Activated CD8-positive, alpha-beta memory T cell treated with anti-CD3 and anti-CD28 coated beads for 4 hours (primary cell): ENCODE measurements around the gene ZKSCAN3.
"Not testable (repeated sequence)": the region's sequence is repeated elsewhere in the genome, so short reads cannot be mapped to it uniquely, and the experiment has no call there.

Source experiments
- DNase-seq, 2 donors: peaks; one replicate each; pipeline ENCODE4 v3.0.0-alpha.2; 2020; ENCODE audit warnings: low read depth in 2 of 2

The ZKSCAN3 gene

DNA sequence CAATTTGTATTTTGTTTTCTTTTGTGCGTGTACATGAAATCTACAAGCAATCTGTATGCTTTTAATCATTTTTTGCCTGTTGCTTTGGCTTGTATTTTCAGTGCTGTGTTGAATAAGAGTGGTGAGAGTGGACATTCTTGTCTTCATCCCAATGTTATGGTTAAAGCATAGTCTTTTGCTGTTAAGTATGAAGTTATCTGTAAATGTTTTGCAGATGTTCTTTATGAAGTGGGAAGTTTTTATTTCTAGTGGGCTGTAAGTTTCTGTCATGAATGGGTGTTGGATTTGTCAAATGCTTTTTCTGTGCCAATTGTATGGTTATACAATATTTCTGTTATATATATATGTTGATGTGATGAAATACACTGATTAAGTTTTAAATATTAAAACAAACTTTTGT lies 24.2 kb downstream of the ZKSCAN3 start:
- no peak for DNase-seq

DNA sequence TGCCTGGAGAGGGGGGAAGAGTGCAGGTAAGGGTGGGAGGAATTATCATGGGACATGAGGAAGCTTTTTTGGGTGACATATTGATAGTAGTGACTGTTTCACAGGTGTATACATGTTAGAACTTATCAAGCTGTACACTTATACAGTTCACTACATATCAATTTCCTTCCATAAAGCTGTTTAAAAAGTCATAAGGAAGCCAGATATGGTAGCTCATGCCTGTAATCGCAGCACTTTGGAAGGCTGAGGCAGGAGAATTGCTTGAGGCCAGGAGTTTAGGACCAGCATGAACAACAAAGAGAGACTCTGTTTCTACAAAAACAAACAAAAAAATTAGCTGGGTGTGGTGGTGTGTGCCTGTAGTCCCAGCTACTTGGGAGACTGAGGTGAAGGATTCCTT lies 28.1 kb downstream of the ZKSCAN3 start:
- DNase-seq: no peak

DNA sequence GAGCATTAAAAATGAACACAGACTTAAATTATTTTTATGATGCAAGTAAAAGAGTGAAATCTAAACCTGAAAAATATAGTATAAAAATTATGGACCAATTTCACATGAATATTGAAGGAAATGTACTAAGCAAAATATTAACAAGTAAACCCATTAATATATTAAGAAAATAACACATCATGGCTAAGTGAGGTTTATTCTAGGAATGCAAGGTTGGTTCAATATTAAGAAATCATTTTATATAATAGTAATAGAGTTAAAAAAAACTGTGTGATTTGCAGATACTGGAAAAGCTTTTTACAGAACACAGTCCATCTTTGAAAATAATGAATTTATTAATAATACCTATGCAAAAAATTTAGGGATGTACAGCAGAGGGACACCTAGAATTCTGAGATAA lies 28.9 kb downstream of the ZKSCAN3 start:
- no peak for DNase-seq

DNA sequence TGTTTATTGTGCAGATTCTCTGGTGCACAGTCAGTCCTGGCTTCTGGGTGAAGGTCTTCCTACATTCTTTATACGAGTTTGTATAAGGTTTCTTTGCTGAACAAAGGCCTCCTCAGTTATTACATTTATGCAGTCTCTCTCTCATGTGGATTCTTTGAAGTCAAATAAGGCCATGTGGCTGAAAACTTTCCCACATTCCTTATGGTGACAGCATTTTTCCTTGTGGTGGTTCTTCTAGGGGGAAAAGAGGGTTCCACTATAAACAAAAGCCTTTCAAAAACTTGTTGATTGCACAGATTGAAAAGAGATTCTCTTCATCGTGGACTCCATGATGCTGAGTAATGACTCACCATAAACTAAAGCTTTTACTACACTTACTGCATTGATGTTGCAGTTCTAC lies 30.6 kb downstream of the ZKSCAN3 start:
- no peak for DNase-seq

DNA sequence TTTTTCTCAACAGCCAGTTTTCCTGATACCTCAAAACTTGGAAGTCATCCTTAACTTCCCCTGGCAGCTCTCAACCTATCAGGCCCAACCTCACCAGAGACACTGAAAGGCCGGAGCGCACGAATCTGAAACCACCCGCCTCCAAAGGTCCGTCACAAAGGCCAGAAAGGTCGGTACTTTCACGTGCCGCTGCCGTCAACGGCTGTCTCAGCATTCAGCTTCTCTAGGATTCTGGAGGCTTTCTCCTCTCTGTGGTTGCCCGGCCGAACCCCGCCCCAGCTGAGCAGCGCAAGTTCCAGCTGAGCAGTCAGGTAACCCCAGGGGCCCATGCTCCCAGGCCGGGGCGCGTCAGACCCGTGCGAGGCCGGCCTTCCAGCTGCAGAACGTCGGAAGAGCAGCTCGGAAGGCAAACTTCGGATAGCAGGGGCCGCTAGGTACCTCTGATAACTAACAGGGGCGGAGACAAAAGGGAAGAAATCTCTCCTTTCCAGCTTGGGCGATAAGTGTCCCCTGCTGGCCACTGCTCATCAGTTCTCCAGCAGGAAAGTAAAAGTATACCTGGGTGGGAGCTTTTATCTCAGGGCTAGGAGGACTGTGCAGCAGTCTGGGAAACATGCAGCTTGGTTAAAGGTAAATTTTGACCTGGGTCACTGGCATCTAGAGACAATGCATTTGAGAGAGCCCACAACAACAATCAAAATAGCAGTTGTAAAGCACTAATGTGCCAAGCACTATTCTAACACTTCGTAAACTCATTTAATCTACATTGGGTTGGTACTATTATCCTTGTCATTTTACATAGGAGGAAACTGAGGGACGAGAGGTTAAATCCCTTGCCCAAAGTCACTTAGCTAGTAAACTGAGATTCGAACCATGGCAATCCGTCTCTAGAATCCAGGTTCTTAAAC lies 33.7 kb downstream of the ZKSCAN3 start:
- DNase-seq: no peak

DNA sequence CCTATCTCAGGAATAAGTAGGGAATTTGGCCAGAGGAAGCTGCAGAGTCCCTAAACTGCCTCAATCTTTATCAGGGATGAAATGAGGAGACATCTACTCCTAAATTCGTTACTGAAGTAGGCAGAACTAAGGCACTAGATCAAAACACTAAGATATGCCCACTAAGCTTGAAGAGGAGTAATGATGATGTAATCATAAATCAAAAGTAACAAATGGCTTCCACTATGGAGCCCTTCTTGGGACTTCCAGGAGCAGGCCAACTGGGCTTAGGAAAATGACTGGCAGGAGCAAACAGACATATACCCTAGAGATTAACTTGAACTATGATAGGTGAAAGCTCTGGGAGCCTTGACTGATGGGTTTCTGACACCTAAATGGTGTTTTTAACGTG lies 34.4 kb downstream of the ZKSCAN3 start:
- DNase-seq: no peak

DNA sequence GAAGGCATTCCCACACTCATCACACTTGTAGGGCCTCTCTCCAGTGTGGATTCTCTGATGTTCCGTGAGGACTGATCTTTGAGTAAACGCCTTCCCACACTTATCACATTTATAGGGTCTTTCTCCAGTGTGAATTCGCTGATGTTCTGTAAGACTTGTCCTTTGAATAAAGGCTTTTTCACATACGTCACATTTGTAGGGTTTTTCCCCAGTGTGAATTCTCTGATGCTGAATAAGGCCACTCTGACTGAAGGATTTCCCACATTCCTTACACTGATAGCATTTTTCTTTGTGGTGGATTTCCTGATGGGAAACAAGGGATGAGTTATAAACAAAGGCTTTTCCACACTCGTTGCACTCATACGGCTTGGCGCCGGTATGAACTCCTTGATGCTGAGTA lies 40.9 kb downstream of the ZKSCAN3 start:
- no peak for DNase-seq

DNA sequence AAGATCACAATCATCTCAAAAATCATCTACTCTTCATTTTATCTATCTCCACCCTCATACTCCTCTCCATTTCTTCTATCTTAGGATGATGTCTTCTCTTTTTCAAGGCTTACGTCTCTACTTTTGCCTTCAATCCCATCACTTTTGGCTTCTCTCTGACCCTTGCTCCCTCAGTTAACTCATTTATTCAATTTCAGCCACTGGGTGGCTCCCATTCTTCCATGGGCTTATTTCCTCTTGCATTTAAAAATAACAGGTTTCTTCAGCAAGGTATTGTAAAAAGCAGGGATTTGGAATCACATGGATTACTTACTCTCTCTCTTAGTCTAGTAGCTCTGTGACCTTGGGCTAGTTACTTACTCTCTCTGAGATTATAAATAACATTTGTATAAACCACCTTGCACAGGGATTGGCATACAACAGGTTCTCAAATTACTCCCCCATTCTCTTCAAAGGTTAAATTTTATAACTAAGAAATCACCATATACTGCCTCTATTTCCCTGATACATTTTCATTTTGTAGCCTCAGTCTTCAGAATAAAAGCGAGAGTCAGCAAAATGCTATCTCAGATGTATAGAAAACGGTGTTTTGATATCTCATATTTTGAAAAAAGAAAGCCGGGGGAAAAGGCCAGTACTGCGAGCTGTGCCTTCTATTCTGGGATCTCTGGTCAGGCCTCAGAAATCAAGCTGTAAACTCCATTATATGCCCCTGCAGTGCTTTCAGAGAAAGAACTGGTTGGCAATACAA lies 44.3 kb downstream of the ZKSCAN3 start:
- DNase-seq: no peak

DNA sequence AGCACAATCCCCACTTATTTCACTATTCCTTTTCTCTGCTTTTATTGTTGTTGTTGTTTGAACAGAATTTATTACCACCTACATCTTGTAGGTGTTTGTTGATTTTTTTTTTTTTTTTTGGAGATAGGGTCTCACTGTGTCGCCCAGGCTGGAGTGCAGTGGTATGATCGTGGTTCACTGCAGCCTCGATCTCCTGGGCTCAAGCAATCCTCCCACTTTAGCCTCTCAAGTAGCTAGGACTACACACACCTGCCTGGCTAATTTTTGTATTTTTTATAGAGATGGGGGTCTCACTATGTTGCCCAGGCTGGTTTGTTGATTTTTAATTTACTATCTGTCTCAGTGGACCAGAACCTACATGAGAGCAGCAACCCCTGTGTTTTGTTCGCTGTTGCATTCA lies 46.2 kb downstream of the ZKSCAN3 start:
- no peak for DNase-seq

DNA sequence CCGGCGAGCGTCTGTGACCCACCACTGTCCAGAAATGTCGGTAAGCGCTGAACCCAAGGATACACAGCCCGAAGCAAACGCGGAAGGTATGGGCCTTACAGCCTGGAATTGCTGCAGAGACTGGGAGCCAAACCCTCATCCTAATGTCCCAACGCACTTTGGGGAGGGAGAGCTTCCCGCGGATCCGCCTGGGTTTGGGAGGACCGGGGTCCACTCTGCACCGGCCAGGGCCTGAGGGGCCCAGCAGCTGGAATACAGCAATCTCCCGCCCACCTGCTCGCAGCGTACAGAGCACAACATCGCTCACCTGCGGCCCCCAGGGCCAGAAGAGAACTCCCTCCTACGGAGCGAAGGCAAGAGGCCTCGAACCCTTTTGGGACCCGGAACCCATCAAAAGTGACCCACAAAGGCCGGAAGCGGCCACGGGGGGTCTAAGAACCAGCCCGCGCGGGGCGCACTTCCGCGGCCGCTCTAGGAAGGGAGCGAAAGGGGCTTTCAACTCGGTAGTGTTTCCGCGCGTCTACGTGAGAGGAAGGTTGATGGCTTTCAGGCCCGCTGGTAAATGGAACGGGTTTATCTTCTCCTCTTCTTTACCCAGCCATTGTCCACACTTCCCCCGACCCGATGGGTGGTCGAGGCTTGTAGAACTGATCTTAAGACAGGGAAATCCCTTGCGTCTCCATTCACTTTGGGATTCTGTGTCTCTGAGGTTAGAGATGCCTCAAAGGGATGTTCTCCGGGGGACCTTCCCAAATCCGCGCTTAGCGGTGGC lies 49.8 kb downstream of the ZKSCAN3 start, which contains the start of gene ZSCAN12:
Gene ZSCAN12, minus strand, starts transcription at position 398 of the 772 bp plus-strand sequence. CDS start 1,342 bp downstream, outside the sequence.
- DNase-seq: peak; percentile 68 to 69

DNA sequence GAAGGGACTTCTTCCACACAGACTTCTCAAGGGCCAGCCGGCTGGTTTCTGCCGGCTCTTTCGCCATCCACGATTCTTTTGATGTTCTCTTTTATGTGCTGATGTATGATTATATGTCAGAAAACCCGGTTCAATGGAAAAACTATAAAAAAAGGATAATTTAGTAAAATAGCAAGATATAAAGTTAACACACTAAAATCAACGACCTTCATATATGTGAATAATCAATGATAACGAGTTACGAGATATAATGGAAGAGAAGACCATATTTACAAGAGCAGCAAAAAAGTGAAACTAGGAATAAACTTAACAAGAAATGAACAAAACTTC lies 50.3 kb downstream of the ZKSCAN3 start:
- DNase-seq: no peak

DNA sequence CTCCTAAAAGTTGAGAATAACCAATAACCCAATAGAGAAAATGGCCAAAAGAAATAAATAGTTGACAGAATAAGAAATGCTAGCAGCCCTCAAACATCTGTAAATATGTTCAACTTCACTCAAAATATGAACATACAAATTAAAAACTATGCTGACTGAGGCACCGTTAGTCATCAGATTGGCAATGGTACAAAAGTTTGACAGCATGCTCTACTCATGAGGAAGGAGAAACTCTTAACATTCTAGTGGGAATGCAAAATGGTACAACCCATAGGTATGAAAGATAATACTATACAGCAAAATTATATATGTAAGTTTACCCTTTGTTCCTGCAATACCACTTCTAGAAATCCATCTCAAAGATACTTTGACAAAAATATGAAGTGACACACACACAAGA lies 51.4 kb downstream of the ZKSCAN3 start:
- DNase-seq: no peak

DNA sequence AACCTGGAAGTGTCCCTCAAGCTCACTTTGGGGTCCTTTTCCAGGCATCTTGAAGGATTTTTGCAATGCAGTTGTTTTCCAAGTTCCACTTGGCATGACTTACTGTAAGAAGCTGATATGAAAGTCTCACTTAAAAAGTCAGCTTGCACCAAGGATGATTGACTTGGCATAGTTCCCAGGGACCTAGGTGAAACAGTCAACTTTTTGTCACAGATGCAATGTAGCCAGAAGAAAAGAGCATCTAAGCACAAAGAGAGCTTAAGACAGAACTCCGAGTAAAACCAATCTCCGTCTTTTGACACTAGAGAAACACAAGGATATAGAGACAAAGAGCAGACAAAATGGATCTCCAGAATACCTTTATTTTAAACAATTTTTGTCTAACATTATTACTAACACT lies 52.5 kb downstream of the ZKSCAN3 start:
- DNase-seq: no peak

DNA sequence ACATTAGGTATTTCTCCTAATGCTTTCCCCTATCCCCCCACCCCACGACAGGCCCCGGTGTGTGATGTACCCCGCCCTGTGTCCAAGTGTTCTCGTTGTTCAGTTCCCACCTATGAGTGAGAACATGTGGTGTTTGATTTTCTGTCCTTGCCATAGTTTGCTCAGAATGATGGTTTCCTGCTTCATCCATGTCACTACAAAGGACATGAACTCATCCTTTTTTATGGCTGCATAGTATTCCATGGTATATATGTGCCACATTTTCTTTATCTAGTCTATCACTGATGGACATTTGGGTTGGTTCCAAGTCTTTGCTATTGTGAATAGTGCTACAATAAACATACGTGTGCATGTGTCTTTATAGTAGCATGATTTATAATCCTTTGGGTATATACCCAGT lies 54.2 kb downstream of the ZKSCAN3 start:
- DNase-seq: not testable (repeated sequence)

DNA sequence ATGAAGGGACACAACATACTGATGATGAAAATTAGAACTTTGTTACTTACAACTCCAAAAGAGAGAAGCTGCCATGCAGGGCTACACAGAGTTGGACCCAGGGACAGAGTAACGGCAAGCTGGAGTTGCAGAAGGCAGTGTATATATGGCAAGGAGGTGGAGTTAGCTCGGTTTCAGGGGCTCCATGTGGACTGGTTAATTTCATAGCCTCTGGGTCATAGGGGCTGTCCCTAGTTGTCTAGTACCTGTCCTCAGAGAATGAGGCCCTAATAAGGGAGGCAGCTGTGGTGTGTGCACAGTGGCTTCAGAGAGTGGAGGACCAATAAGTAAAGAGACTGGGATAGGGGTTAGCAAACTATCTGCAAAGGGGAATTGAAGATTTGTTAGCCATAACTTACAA lies 57.7 kb downstream of the ZKSCAN3 start:
- no peak for DNase-seq

DNA sequence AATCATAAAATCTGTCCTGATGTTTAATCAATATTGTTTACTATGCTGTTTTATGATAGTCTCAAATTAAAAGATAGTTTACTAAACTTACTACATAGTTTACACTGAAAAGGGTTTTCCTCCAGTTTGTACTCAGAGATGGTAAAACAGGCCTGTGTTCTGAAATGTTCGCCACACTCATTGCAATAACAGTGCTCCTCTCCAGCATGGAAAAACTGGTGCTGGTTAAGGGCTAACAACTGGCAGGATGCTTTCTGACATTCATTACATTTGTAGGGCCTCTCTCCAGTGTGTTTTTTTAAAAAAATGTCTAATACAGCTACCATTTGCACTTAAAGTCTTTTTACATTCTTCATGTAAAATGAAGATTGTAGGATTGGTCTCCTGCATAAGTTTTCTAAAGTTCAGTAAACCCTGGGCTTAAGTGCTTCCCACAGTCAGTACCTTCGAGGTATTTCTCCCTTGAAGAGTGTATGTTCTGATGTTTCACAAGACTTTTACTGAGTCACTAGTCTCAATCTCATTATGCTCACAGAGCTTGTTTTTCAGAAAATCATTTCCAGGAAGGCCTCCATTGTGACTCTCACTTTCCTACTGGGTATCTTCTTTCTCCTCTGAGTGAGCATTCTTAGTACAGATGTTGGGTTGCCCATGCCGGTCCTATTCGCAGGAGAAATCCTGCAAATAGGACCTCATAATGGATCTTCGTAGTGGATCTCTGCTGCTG lies 58.5 kb downstream of the ZKSCAN3 start:
- DNase-seq: no peak

DNA sequence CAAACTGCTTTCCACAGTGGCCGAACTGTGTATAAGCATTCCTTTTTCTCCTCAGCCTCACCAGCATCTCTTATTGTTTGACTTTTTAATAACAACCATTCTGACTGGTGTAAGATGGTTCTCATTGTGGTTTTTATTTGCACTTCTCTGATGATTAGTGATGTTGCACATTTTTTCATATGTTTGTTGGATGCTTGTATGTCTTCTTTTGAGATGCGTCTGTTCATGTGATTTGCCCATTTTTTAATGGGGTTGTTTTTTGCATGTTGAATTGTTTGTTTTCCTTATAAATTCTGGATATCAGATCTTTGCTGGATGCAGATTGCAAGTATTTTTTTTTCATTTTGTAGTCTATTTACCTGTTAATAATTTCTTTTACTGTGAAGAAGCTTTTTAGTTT lies 61.0 kb downstream of the ZKSCAN3 start:
- no peak for DNase-seq

DNA sequence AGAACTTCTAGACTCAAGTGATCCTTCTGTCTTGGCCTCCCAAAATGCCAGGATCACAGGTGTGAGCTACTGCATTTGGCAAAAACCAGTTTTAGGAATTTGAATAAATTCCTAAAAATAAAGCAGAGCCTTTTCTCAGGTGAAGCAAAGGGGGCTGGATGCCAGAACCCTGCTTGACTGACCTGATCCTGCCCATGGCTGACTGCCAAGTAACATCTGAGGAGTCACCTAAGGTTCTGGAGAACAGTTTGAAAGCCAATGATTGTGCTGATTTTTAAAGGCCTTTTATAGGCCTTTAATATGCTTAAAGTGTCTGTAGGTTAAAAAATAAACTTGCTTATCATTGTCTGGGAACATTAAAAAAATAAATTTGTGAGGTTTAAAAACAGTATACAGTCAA lies 63.9 kb downstream of the ZKSCAN3 start:
- DNase-seq: no peak
